HFFc6 (cell line): ENCODE measurements around the gene TRIM27. TPM values are rescaled to one million over a fixed set of nuclear protein-coding genes. Genes with fewer than 3 reads are reported as not detected.

Experiments used
- DNase-seq: peaks from one replicate; pipeline ENCODE4 v3.0.0-alpha.2; 2018
- H3K27ac Mint-ChIP-seq: 2 replicates; pipeline ENCODE4 v1.8.0; 2020; ENCODE audit warnings: mild to moderate bottlenecking, mixed read lengths
- H3K27me3 Mint-ChIP-seq: 2 replicates; pipeline ENCODE4 v1.8.0; 2021; ENCODE audit warnings: mild to moderate bottlenecking, moderate library complexity, mixed read lengths; ENCODE audit not compliant: insufficient read depth
- H3K36me3 Mint-ChIP-seq: 2 replicates; pipeline ENCODE4 v1.8.0; 2021; ENCODE audit warnings: low read depth, mixed read lengths
- H3K4me1 Mint-ChIP-seq: 2 replicates; pipeline ENCODE4 v1.8.0; 2020; ENCODE audit warnings: low read depth, mixed read lengths
- H3K4me3 Mint-ChIP-seq: 2 replicates; pipeline ENCODE4 v1.8.0; 2020; ENCODE audit warnings: mild to moderate bottlenecking, moderate library complexity, mixed read lengths
- H3K9me3 Mint-ChIP-seq: 2 replicates; pipeline ENCODE4 v1.8.0; 2020; ENCODE audit warnings: mild to moderate bottlenecking, mixed read lengths
- total RNA-seq, 6 experiments: library from RNA; stranded (reverse); fragmentation: NEBNext Ultra II Directional; extraction: Animal tissue kit (Norgen Biotek cat#: 25700); gene quantifications; 2 replicates in 1 of 6; 3 replicates in 5 of 6; pipeline ENCODE4 v1.2.3, GENCODE V29; 2021
- TF ChIP-seq, protein P1 (sequence below): fragments of 200-600 bp; sonication (generic); IDR thresholded peaks from 2 replicates; pipeline ENCODE4 v1.5.0; 2021; ENCODE audit warnings: antibody characterized with exemption, mild to moderate bottlenecking

TRIM27 gene
- total RNA-seq, 6 experiments from 2014 or later: 35.9 to 40.6 (median 39.3) TPM

DNA sequence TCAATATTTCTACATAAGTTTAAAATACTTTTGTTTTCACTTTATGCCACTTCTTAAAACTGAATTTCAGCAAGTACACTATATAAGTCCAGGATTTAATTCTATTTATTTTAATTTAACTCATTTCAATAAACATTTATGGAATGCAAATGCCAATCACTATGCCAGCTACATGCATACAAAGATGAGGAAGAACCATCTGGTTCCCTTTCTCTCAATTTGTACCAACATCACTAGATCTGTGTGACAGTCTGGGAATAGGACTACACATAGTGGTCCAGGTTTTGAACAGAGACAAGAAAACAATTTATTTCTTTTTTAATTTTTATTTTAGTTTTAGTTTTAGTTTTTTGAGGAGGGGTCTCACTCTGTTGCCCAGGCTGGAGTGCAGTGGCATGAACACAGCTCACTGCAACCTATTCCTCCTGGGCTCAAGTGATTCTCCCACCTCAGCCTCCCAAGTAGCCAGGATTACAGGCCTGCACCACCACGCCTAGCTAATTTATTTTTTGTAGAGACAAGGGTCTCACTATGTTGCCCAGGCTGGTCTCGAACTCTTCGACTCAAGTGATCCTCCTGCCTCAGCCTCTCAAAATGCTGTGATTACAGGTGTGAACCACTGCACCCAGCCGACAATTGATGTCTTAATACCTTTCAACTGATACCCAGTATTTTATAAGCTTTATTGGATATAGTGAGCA is 35.8 kb downstream of the TRIM27 start:
- H3K4me3 Mint-ChIP-seq: no peak overlapping the region
- H3K9me3 Mint-ChIP-seq: peaks cover 5% of the 10 kb centered on the region
- peaks cover 6% of the 10 kb centered on the region for H3K27me3 Mint-ChIP-seq
- TF ChIP-seq, protein P1, sequence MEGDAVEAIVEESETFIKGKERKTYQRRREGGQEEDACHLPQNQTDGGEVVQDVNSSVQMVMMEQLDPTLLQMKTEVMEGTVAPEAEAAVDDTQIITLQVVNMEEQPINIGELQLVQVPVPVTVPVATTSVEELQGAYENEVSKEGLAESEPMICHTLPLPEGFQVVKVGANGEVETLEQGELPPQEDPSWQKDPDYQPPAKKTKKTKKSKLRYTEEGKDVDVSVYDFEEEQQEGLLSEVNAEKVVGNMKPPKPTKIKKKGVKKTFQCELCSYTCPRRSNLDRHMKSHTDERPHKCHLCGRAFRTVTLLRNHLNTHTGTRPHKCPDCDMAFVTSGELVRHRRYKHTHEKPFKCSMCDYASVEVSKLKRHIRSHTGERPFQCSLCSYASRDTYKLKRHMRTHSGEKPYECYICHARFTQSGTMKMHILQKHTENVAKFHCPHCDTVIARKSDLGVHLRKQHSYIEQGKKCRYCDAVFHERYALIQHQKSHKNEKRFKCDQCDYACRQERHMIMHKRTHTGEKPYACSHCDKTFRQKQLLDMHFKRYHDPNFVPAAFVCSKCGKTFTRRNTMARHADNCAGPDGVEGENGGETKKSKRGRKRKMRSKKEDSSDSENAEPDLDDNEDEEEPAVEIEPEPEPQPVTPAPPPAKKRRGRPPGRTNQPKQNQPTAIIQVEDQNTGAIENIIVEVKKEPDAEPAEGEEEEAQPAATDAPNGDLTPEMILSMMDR: no peak
- H3K4me1 Mint-ChIP-seq: no peaks in the 10 kb centered on the region
- no peak for DNase-seq
- H3K36me3 Mint-ChIP-seq: no peaks in the 10 kb centered on the region
- H3K27ac Mint-ChIP-seq: no peak overlapping the region

DNA sequence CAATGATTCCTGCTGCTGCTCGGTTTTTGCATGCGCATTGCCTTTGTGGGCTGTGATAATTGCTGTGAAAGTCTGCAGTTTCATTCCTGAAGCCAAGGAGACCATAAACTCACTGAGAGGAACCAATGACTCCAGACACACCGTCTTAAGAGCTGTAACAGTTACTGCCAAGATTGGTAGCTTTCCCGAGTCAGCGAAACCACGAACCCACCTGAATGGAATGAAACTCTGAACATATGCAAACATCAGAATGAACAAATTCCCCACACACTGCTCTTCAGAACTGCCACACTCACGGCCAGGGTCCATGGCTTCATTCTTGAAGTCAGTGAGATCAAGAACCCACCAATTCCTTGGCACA is 37.7 kb downstream of the TRIM27 start:
- no peak for DNase-seq
- H3K4me1 Mint-ChIP-seq: peaks cover 6% of the 10 kb centered on the region
- TF ChIP-seq, protein P1: no peak
- H3K27me3 Mint-ChIP-seq: peaks cover 11% of the 10 kb centered on the region
- H3K4me3 Mint-ChIP-seq: no peak overlapping the region
- peaks cover 5% of the 10 kb centered on the region for H3K9me3 Mint-ChIP-seq
- H3K36me3 Mint-ChIP-seq: no peaks in the 10 kb centered on the region
- H3K27ac Mint-ChIP-seq: no peak overlapping the region

DNA sequence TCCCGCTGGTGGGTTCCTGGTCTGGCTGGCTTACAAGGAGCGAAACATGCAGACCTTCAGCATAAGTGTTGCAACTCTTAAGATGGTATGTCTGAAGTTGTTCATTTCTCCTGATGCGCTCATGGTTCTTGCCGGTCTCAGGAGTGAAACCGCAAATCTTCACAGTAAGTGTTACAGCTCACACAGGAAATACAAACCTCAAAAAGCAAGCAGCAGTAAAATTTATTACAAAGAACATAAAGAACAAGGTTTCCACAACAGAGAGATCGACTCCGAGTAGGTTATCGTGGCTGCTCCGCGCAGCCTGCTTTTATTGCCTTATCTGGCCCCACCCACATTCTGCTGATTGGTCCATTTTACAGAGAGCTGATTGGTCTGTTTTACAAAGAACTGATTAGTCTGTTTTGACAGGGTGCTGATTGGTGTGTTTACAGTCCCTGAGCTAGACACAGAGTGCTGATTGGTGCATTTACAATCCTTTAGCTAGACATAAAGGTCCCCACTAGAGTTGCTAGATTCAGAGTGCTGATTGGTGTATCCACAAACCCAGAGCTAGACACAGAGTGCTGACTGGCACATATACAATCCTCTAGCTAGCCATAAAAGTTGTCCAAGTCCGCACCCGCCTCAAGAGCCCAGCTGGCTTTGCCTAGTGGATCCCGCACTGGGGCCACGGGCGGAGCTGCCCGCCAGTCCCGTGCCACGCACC is 39.2 kb downstream of the TRIM27 start:
- Mint-ChIP-seq H3K27ac (no peak overlapping the region), H3K9me3 (peaks cover 5% of the 10 kb centered on the region), H3K36me3 (no peaks in the 10 kb centered on the region), H3K27me3 (peaks cover 16% of the 10 kb centered on the region), H3K4me1 (peaks cover 16% of the 10 kb centered on the region), H3K4me3 (no peak overlapping the region)
- DNase-seq: no peak
- TF ChIP-seq, protein P1: no peak

DNA sequence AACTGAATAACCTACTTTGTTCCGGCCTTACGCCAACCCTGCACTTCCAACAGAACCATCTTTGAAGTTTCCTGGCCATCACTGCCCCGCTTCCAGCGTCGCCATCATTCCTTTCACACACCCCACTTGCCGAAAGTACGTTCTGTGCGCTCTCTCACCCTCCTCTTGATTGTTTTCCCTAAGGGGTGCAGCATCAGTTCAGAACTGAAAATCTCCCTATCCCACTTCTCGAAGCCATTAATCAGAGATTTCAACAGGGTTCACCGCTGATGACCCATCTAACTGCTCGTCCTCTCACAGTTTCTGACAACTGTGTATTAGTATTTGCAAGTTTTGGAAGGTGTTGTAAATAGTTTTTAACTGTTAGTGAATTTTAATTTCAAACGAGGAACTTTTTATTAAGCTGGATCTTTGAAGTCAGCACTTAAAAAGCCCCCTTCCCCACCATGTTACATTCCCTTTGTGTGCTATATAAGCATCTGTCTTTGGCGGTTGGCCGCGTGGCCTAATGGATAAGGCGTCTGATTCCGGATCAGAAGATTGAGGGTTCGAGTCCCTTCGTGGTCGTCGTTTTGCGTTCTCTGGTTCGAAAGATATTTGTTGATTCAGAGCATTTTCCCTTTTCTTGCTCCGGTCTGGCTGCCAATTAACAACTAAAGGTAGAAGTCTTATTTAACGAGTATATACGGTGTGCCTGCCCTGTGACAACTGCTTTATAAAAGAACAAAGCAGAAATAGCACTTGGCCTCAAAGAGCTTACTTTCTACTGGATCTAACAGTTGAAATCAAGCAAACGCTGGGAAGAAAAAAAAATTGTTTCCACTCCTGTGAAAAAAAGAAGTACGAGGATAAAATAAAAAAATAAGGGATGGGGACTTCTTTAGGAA is 42.6 kb downstream of the TRIM27 start:
- H3K4me1 Mint-ChIP-seq: peaks cover 16% of the 10 kb centered on the region
- peaks cover 5% of the 10 kb centered on the region for H3K9me3 Mint-ChIP-seq
- H3K4me3 Mint-ChIP-seq: peak overlapping the region; percentile 95
- TF ChIP-seq, protein P1: no peak
- DNase-seq: peak; percentile 65
- peaks cover 20% of the 10 kb centered on the region for H3K27me3 Mint-ChIP-seq
- H3K36me3 Mint-ChIP-seq: no peaks in the 10 kb centered on the region
- peak overlapping the region; percentile 73 for H3K27ac Mint-ChIP-seq

DNA sequence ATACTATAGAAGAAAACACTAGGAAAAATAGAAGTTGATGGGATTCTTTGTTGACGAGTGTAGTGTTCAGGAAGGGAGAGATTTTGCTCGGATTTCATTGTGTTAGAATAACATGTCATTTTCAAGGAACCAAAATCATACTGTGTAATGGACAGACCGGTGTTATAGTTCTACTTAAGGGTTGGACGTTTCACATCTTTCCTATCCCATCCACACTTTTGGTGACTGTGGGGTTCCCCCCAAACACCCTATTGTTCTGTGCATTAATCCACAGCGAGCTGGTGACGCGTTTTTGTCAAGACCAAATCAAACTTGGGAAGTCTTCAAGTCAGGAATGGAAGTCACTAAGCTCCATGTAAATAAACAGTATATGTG is 43.3 kb downstream of the TRIM27 start:
- Mint-ChIP-seq H3K27me3 (peaks cover 23% of the 10 kb centered on the region), H3K36me3 (no peaks in the 10 kb centered on the region)
- TF ChIP-seq, protein P1: no peak

More for the DNA sequence above, 43.3 kb downstream of the TRIM27 start:
- H3K27ac Mint-ChIP-seq: peak overlapping the region; percentile 73
- peaks cover 5% of the 10 kb centered on the region; the same call in 1 of the 2 replicates for H3K9me3 Mint-ChIP-seq
- no peak for DNase-seq
- H3K4me3 Mint-ChIP-seq: peak overlapping the region; percentile 95
- peaks cover 16% of the 10 kb centered on the region for H3K4me1 Mint-ChIP-seq
